ENCODE data around the gene RNGTT. TPM values are rescaled to one million over a fixed set of nuclear protein-coding genes. Genes with fewer than 3 reads are reported as not detected.
"Not testable (repeated sequence)": the region's sequence is repeated elsewhere in the genome, so short reads cannot be mapped to it uniquely, and the experiment has no call there.

Gene RNGTT
- total RNA-seq, 1 experiment from 2014 or later = 15.2 TPM

GRCh38 chr6:88840289-88840688 is 123.1 kb downstream of the RNGTT start:
- Histone ChIP-seq H3K4me3 (no peak overlapping the region), H3K4me1 (replicated peaks; ENCODE audit: insufficient read depth) (no peaks in the 10 kb centered on the region), H3F3A (ENCODE audit: insufficient read depth, low read depth) (no peaks in the 10 kb centered on the region), H3K36me3 (ENCODE audit: low read depth) (no peaks in the 10 kb centered on the region), H3K79me2 (ENCODE audit: low read depth) (no peaks in the 10 kb centered on the region), H3K9me2 (ENCODE audit: insufficient read depth) (no peaks in the 10 kb centered on the region), H3K9me3 (ENCODE audit: insufficient read depth, low read depth) (no peaks in the 10 kb centered on the region; the same call in 1 of the 2 replicates), H3K27ac (no peak overlapping the region), H2AFZ (no peak overlapping the region), H3K4me2 (no peak overlapping the region), H4K20me1 (ENCODE audit: insufficient read depth) (no peaks in the 10 kb centered on the region), H3K27me3 (ENCODE audit: insufficient read depth, low read depth) (no peaks in the 10 kb centered on the region)
- no TSS peak for BruUV-seq (replicated peaks)
- intact Hi-C loops (cut with micrococcal nuclease; ENCODE audit: unreplicated experiment) = no loop called here
- no peak for DNase-seq
- POLR2A ChIA-PET (ENCODE audit: unreplicated experiment) = interaction anchor here (0.7 kb wide), 1 partner anchor 349 kb away, joined by 8 read pairs; no protein-coding TSS in a partner anchor
- CTCF ChIA-PET = no interaction called here
- TF ChIP-seq CTCF (conservative IDR thresholded peaks at IDR 0.05) (no peak), EZH2 (IDR thresholded peaks at IDR 0.05; ENCODE audit: low read depth) (no peak)

GRCh38 chr6:88839280-88839679 is 124.1 kb downstream of the RNGTT start:
- H3K9me3 ChIP-seq (ENCODE audit: insufficient read depth, low read depth) = peaks cover 2% of the 10 kb centered on the region; the same call in 1 of the 2 replicates
- H3K9me2 ChIP-seq (ENCODE audit: insufficient read depth) = no peaks in the 10 kb centered on the region
- H3K4me1 ChIP-seq (replicated peaks; ENCODE audit: insufficient read depth) = no peaks in the 10 kb centered on the region
- no peaks in the 10 kb centered on the region for H4K20me1 ChIP-seq (ENCODE audit: insufficient read depth)
- H3K27ac ChIP-seq = no peak overlapping the region
- H2AFZ ChIP-seq = no peak overlapping the region
- TF ChIP-seq CTCF (conservative IDR thresholded peaks at IDR 0.05) = no peak
- no peak for TF ChIP-seq EZH2 (IDR thresholded peaks at IDR 0.05; ENCODE audit: low read depth)
- H3K36me3 ChIP-seq (ENCODE audit: low read depth) = no peaks in the 10 kb centered on the region
- H3K27me3 ChIP-seq (ENCODE audit: insufficient read depth, low read depth) = no peaks in the 10 kb centered on the region
- ChIA-PET CTCF (no interaction called here), POLR2A (ENCODE audit: unreplicated experiment) (interaction anchor here (0.6 kb wide), 1 partner anchor 34 kb away, joined by 4 read pairs; no protein-coding TSS in a partner anchor)
- intact Hi-C loops (cut with micrococcal nuclease; ENCODE audit: unreplicated experiment) = no loop called here
- DNase-seq = no peak
- no peaks in the 10 kb centered on the region for H3K79me2 ChIP-seq (ENCODE audit: low read depth)
- BruUV-seq (replicated peaks) = no TSS peak
- H3K4me2 ChIP-seq = no peak overlapping the region
- H3K4me3 ChIP-seq = no peak overlapping the region
- H3F3A ChIP-seq (ENCODE audit: insufficient read depth, low read depth) = no peaks in the 10 kb centered on the region

- Histone ChIP-seq H3K36me3 (ENCODE audit: low read depth) (no peaks in the 10 kb centered on the region), H3K9me2 (ENCODE audit: insufficient read depth) (no peaks in the 10 kb centered on the region), H3K4me1 (replicated peaks; ENCODE audit: insufficient read depth) (no peaks in the 10 kb centered on the region), H3K27ac (no peak overlapping the region), H3K4me2 (no peak overlapping the region), H3F3A (ENCODE audit: insufficient read depth, low read depth) (no peaks in the 10 kb centered on the region), H3K27me3 (ENCODE audit: insufficient read depth, low read depth) (no peaks in the 10 kb centered on the region), H4K20me1 (ENCODE audit: insufficient read depth) (no peaks in the 10 kb centered on the region), H3K9me3 (ENCODE audit: insufficient read depth, low read depth) (peaks cover 4% of the 10 kb centered on the region; the same call in 1 of the 2 replicates), H3K4me3 (no peak overlapping the region), H3K79me2 (ENCODE audit: low read depth) (no peaks in the 10 kb centered on the region), H2AFZ (no peak overlapping the region)
- TF ChIP-seq EZH2 (IDR thresholded peaks at IDR 0.05; ENCODE audit: low read depth) (no peak), CTCF (conservative IDR thresholded peaks at IDR 0.05) (no peak)
- CTCF ChIA-PET = no interaction called here
- intact Hi-C loops (cut with micrococcal nuclease; ENCODE audit: unreplicated experiment) = no loop called here
- no TSS peak for BruUV-seq (replicated peaks)
- POLR2A ChIA-PET (ENCODE audit: unreplicated experiment) = no interaction called here
- DNase-seq = no peak
Observed at GRCh38 chr6:88835210-88835609, 128.2 kb downstream of the RNGTT start.

- H3K27me3 ChIP-seq (ENCODE audit: insufficient read depth, low read depth); intact Hi-C loops (cut with micrococcal nuclease; ENCODE audit: unreplicated experiment); H3K36me3 ChIP-seq (ENCODE audit: low read depth); DNase-seq; H3K9me3 ChIP-seq (ENCODE audit: insufficient read depth, low read depth); H4K20me1 ChIP-seq (ENCODE audit: insufficient read depth); H2AFZ ChIP-seq; H3K27ac ChIP-seq; H3F3A ChIP-seq (ENCODE audit: insufficient read depth, low read depth); POLR2A ChIA-PET (ENCODE audit: unreplicated experiment); H3K79me2 ChIP-seq (ENCODE audit: low read depth); H3K4me1 ChIP-seq (replicated peaks; ENCODE audit: insufficient read depth); H3K4me2 ChIP-seq; H3K4me3 ChIP-seq; CTCF ChIA-PET; H3K9me2 ChIP-seq (ENCODE audit: insufficient read depth); BruUV-seq (replicated peaks): not testable (repeated sequence)
Observed at GRCh38 chr6:88833071-88833470, 130.3 kb downstream of the RNGTT start.

GRCh38 chr6:88827599-88827998 is 135.8 kb downstream of the RNGTT start:
- H3K79me2 ChIP-seq (ENCODE audit: low read depth); BruUV-seq (replicated peaks); intact Hi-C loops (cut with micrococcal nuclease; ENCODE audit: unreplicated experiment); H4K20me1 ChIP-seq (ENCODE audit: insufficient read depth); H3K9me2 ChIP-seq (ENCODE audit: insufficient read depth); H3K27me3 ChIP-seq (ENCODE audit: insufficient read depth, low read depth); POLR2A ChIA-PET (ENCODE audit: unreplicated experiment); H3K4me3 ChIP-seq; H3K9me3 ChIP-seq (ENCODE audit: insufficient read depth, low read depth); H2AFZ ChIP-seq; H3K36me3 ChIP-seq (ENCODE audit: low read depth); H3K4me2 ChIP-seq; H3K27ac ChIP-seq; CTCF ChIA-PET; H3K4me1 ChIP-seq (replicated peaks; ENCODE audit: insufficient read depth); H3F3A ChIP-seq (ENCODE audit: insufficient read depth, low read depth); DNase-seq: not testable (repeated sequence)
